Transverse colon (tissue), 3 donors: ENCODE data around the gene HES5.

ENCODE experiments used
- POLR2A ChIP-seq: fragments of 450-650 bp; IDR thresholded peaks from one replicate; pipeline ENCODE4 v1.6.1; 2016; ENCODE audit warnings: antibody characterized with exemption, mild to moderate bottlenecking, moderate library complexity
- TF ChIP-seq, protein P1 (sequence below), 5 experiments: fragments of 200-600 bp in 3 of 5; fragments of 450-650 bp in 2 of 5; sonication (generic) in 3 of 5; IDR thresholded peaks; 1 replicate in 2 of 5; 2 replicates in 3 of 5; pipeline ENCODE4 v1.5.1; 2016 to 2017; ENCODE audit warnings: antibody characterized with exemption in 5 of 5, inconsistent platforms in 3 of 5, mild to moderate bottlenecking in 2 of 5, moderate library complexity in 1 of 5

DNA sequence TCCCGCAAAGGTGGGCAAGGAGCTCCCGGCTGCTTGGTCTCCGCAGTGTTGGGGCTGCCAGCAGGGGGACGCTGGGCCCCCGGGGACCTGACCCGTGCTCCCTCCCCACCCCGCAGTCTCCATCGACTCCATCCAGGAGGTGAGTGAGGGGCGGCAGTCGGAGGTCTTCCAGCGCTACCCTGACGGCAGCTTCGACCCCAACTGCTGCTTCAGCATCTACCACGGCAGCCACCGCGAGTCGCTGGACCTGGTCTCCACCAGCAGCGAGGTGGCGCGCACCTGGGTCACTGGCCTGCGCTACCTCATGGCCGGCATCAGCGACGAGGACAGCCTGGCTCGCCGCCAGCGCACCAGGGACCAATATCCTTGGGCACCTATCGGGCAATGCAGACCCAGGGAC lies 50.4 kb downstream of the HES5 start:
- no peak for TF ChIP-seq POLR2A
- TF ChIP-seq, protein P1, sequence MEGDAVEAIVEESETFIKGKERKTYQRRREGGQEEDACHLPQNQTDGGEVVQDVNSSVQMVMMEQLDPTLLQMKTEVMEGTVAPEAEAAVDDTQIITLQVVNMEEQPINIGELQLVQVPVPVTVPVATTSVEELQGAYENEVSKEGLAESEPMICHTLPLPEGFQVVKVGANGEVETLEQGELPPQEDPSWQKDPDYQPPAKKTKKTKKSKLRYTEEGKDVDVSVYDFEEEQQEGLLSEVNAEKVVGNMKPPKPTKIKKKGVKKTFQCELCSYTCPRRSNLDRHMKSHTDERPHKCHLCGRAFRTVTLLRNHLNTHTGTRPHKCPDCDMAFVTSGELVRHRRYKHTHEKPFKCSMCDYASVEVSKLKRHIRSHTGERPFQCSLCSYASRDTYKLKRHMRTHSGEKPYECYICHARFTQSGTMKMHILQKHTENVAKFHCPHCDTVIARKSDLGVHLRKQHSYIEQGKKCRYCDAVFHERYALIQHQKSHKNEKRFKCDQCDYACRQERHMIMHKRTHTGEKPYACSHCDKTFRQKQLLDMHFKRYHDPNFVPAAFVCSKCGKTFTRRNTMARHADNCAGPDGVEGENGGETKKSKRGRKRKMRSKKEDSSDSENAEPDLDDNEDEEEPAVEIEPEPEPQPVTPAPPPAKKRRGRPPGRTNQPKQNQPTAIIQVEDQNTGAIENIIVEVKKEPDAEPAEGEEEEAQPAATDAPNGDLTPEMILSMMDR (IDR thresholded peaks at IDR 0.05): no peak
